ENCODE measurements around the gene C3orf18. TPM values are rescaled to one million over a fixed set of nuclear protein-coding genes. Genes with fewer than 3 reads are reported as not detected.

C3orf18 gene
- total RNA-seq, result 2.2 and 4.8 TPM in 2 replicates

DNA sequence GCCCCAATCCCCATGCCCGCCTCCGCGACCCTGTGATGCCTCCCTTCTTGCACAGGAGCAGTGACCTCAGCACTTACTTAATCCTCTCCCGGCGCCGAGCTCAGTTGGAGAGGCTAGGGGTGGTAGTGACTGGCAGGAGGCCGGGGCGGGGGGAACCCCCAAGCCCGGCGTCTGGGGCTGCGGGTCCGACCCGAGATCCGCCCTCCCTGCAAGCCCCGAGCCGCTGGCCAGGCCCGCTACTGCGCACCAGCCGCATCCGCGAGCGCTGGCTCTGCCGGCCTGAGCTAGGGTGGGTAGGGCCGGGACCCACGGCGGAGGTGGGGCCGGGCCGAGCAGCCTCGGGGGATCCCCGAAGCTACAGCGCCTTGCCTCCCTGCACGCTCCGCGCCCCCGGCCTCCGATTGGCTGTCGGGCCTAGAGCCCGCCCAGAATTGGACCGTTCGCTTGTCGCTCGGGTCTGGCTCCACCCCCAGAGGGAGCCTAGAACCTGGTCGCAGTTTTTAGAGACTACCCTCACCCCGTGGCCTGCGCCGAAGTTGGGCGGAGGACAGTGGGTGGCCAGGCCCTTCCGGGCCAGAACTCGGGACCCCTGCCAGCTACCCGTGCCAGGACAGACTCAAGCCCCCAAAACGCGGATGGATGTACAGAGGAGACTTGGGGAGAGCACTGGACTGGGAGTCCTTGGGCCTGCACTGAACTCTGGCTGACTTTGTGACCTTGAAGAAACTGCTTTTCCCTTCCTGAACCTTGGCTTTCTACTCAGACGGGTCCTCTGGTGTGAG is at the start of gene C3orf18:
Gene C3orf18 (minus strand): TSS at position 362 of the 782 bp plus-strand sequence. CDS start 2,048 bp downstream, outside the sequence.

GRCh38 chr3:50611464-50612233 is 44.1 kb upstream of the C3orf18 start, which contains the start of gene CISH:
CISH (minus strand) TSS chr3:50611774; CDS start chr3:50611650, 124 bp downstream.

DNA sequence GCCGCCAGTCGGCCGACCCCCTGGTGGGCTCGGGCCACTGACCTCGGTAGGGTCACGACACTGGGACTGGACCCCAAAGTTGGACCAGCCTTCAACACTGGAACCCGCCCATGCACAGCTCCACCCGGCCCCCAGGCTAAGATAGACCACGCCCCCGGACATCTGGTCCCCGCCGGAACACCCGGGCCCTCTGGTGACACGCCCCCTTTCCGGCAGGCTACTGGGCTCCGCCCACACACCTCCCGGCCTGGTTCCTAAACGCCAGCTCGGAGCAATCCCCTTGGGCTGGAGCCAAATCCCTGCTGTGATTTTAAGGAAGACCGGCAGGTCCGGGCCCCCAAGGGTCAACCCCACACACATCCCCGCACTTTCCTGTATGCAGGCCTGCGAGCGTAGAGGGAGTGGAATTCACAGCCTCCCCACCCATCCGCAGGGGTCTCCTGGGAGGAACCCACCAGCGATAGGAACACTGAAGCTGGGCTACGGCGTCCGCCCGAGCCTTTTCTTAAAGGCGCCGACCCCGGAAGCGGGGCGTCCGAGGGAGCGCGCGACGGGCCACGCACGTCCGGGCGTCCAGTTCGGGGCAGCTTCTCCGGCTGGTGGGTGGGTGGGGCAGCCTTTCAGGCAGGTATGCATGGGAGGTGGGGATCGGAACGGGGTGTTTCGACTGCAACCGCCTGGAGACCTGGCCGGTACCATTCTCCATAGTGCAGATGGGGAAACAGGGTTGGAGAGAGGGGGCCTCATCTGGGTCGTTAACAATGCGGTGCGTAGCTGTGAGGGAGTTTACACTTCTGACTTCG is 1.6 kb upstream of the C3orf18 start, which contains the start of gene HEMK1:
Gene HEMK1 (plus strand): TSS at position 576 of the 803 bp plus-strand sequence. CDS start 1,583 bp downstream, outside the sequence.

Other genes starting within 250 kb of the C3orf18 start
- gene HYAL2, start 245.0 kb downstream of the C3orf18 start, total RNA-seq, result 442 and 623 TPM in 2 replicates
- gene TUSC2, start 239.5 kb downstream of the C3orf18 start, total RNA-seq, result 18.4 and 22.7 TPM in 2 replicates
- 12.7 and 24.0 TPM in 2 replicates for gene RASSF1, start 226.9 kb downstream of the C3orf18 start, total RNA-seq
- 0.36 and 0.38 TPM in 2 replicates for gene ZMYND10, start 222.0 kb downstream of the C3orf18 start, total RNA-seq
- gene NPRL2, start 217.0 kb downstream of the C3orf18 start, total RNA-seq, result 18.9 and 19.9 TPM in 2 replicates
- 18.0 and 21.7 TPM in 2 replicates for gene CYB561D2, start 216.9 kb downstream of the C3orf18 start, total RNA-seq
- gene TMEM115, start 208.2 kb downstream of the C3orf18 start, total RNA-seq, result 31.0 and 38.5 TPM in 2 replicates
- not detected in 2 replicates for gene CACNA2D2, start 64.1 kb downstream of the C3orf18 start, total RNA-seq
- gene HEMK1, start 1.8 kb upstream of the C3orf18 start, total RNA-seq, result 9.5 and 12.6 TPM in 2 replicates
- 0.19 and 0.27 TPM in 2 replicates for gene CISH, start 44.0 kb upstream of the C3orf18 start, total RNA-seq
- gene MAPKAPK3, start 49.4 kb upstream of the C3orf18 start, total RNA-seq, result 16.8 and 19.8 TPM in 2 replicates
- gene DOCK3, start 107.2 kb upstream of the C3orf18 start, total RNA-seq, result under 0.01 TPM in 2 replicates

All from endothelial cell of coronary artery (primary cell).